Breast epithelium (tissue), 4 donors: ENCODE measurements around the gene PSME2. TPM values are rescaled to one million over a fixed set of nuclear protein-coding genes. Genes with fewer than 3 reads are reported as not detected.

ENCODE experiments used
- DNase-seq, 2 donors: peaks; one replicate each; pipeline ENCODE4 v3.0.0-alpha.2; 2019; ENCODE audit warnings: low spot score in 2 of 2
- H3K27ac ChIP-seq, 2 donors: fragments of 200-600 bp; sonication (generic) in 1 of 2; one replicate each; pipeline ENCODE4 v1.5.1; 2016 to 2019; ENCODE audit warnings: mild to moderate bottlenecking in 1 of 2
- H3K27me3 ChIP-seq, 2 donors: fragments of 200-600 bp; sonication (generic) in 1 of 2; one replicate each; pipeline versions ENCODE4 v1.5.1 to v1.6.0; 2017 to 2019; ENCODE audit warnings: control low read depth in 1 of 2, mild to moderate bottlenecking in 1 of 2
- H3K36me3 ChIP-seq: fragments of 200-600 bp; one replicate; pipeline ENCODE4 v1.5.1; 2019
- H3K4me1 ChIP-seq, 2 donors: fragments of 200-600 bp; sonication (generic); one replicate each; pipeline ENCODE4 v1.5.1; 2016 to 2019; ENCODE audit warnings: control low read depth in 1 of 2
- H3K4me3 ChIP-seq, 3 donors: fragments of 200-600 bp; sonication (generic); 1 replicate in 2 of 3; 2 replicates in 1 of 3; pipeline ENCODE4 v1.5.1; 2016 to 2019; ENCODE audit warnings: mild to moderate bottlenecking in 3 of 3, moderate library complexity in 2 of 3
- H3K9me3 ChIP-seq, 2 donors: fragments of 200-600 bp; sonication (generic) in 1 of 2; one replicate each; pipeline ENCODE4 v1.5.1; 2016 to 2019; ENCODE audit warnings: control low read depth in 1 of 2
- POLR2A ChIP-seq: fragments of 450-650 bp; IDR thresholded peaks from one replicate; pipeline ENCODE4 v1.6.1; 2016; ENCODE audit warnings: antibody characterized with exemption, mild to moderate bottlenecking, moderate library complexity
- POLR2AphosphoS5 ChIP-seq, 3 donors: sonication (generic); formaldehyde crosslinking; IDR thresholded peaks; one replicate each; pipeline ENCODE4 v1.6.1; 2017; ENCODE audit warnings: antibody characterized with exemption in 3 of 3
- intact Hi-C: fragments of 100-400 bp; cut with DNase I; formaldehyde crosslinking; loops from one replicate; pipeline ENCODE4 v1.15.1; 2023; ENCODE audit warnings: low total_unique reads
- total RNA-seq, 3 donors: library from RNA; depleted of rRNA; stranded (reverse); fragments of >200 nt; gene quantifications; one replicate each; pipeline ENCODE4 v1.1.0, GENCODE V29; 2016
- TF ChIP-seq, protein P1 (sequence below), 3 donors: fragments of 450-650 bp; IDR thresholded peaks; one replicate each; pipeline ENCODE4 v1.5.1; 2016 to 2017; ENCODE audit warnings: antibody characterized with exemption in 3 of 3, mild to moderate bottlenecking in 3 of 3, moderate library complexity in 3 of 3

Gene PSME2
- total RNA-seq, 3 donors from 2014 or later: 22.1 to 69.2 (median 62.1) TPM

DNA sequence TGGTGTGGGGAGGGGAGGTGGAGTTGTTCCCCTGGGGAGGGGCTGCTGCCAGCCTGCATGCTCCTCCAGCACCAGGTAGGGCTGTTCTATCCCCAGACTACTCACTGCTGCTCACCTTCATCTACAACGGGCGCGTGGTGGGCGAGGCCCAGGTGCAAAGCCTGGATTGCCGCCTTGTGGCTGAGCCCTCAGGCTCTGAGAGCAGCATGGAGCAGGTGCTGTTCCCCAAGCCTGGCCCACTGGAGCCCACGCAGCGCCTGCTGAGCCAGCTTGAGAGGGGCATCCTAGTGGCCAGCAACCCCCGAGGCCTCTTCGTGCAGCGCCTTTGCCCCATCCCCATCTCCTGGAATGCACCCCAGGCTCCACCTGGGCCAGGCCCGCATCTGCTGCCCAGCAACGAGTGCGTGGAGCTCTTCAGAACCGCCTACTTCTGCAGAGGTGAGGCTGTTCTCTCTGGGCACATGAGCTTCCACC lies 18.1 kb upstream of the PSME2 start:
- no peak overlapping the region for H3K27ac ChIP-seq
- H3K9me3 ChIP-seq: no peaks in the 10 kb centered on the region
- DNase-seq: no peak
- TF ChIP-seq, protein P1, sequence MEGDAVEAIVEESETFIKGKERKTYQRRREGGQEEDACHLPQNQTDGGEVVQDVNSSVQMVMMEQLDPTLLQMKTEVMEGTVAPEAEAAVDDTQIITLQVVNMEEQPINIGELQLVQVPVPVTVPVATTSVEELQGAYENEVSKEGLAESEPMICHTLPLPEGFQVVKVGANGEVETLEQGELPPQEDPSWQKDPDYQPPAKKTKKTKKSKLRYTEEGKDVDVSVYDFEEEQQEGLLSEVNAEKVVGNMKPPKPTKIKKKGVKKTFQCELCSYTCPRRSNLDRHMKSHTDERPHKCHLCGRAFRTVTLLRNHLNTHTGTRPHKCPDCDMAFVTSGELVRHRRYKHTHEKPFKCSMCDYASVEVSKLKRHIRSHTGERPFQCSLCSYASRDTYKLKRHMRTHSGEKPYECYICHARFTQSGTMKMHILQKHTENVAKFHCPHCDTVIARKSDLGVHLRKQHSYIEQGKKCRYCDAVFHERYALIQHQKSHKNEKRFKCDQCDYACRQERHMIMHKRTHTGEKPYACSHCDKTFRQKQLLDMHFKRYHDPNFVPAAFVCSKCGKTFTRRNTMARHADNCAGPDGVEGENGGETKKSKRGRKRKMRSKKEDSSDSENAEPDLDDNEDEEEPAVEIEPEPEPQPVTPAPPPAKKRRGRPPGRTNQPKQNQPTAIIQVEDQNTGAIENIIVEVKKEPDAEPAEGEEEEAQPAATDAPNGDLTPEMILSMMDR (IDR thresholded peaks at IDR 0.05): no peak
- TF ChIP-seq POLR2A (no peak), POLR2AphosphoS5 (IDR thresholded peaks at IDR 0.05) (no peak)
- H3K4me1 ChIP-seq: peaks cover 0 to 5% of the 10 kb centered on the region in 2 donors
- H3K36me3 ChIP-seq: no peaks in the 10 kb centered on the region
- H3K27me3 ChIP-seq: no peaks in the 10 kb centered on the region
- no peak overlapping the region for H3K4me3 ChIP-seq
- intact Hi-C loops: no loop called here

DNA sequence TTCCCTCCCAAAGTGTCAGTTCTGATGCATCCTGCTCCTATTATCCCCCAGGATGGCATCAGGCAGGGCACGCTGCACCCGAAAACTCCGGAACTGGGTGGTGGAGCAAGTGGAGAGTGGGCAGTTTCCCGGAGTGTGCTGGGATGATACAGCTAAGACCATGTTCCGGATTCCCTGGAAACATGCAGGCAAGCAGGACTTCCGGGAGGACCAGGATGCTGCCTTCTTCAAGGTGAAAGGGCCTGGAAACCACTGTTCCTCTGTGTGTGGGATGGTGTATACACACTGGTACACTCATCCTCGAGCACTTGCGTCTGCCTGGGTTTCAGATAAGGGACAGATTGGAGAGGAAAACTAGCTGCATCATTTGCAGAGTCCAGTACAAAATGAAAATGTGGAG lies 15.7 kb upstream of the PSME2 start:
- DNase-seq: no peak
- Histone ChIP-seq H3K27me3 (no peaks in the 10 kb centered on the region), H3K4me1 (peaks cover 0 to 5% of the 10 kb centered on the region in 2 donors), H3K9me3 (no peaks in the 10 kb centered on the region), H3K4me3 (peak overlapping the region; percentile 62 to 92 (median 71)), H3K36me3 (peaks cover 5% of the 10 kb centered on the region), H3K27ac (peak overlapping the region; percentile 92 to 98)
- TF ChIP-seq POLR2A (no peak), POLR2AphosphoS5 (IDR thresholded peaks at IDR 0.05) (no peak)
- TF ChIP-seq, protein P1 (IDR thresholded peaks at IDR 0.05): no peak
- intact Hi-C loops: no loop called here

DNA sequence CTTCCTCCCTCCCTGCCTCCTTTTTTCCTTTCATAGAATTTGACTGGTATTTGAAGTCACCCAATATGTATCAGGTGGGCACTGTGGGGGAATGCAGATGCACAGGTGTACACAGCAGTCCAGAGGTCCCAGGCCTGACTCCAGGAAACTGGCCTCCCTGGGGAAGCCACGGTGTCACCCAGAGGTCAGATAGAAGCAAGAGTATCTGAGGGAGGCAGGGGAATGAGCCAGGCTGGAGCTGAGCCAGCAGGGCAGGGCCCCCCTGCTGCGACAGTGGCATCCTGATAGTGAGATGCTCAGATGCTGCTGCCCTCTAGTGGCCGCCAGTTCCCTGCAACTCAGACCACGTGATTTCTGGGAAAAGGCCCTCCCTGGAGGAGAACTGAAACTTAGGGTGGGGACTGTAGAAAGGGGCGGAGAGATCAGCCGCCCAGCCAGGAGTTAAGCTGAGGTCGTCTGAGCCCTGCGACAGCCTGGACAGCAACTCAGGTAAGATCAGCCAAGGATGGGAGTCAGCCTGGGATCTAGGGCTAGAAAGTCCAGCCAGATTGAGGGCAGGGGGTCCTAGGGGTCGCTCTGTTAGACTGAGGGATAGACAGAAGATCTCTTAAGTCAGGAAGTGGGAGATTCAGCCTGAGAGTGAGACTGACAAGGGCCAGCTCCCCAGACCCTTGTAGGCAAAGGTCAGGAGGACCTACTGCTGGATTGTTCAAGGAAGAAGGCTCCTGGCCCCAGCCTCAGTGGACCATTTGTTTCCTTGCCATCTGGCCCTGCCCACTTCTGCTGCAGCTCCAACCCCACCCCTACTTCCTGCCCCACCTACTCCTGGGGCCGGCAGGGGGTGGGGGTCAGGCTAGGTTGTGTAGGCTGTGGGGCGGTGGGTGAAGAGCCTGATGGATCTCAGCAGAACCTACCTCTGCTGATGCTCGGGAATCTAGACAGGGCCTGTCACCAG lies 14.7 kb upstream of the PSME2 start, which contains the start of gene IRF9:
Gene IRF9 (plus strand): TSS at position 416 of the 955 bp plus-strand sequence. CDS start 880 bp downstream, outside the sequence.
- no peaks in the 10 kb centered on the region for H3K27me3 ChIP-seq
- H3K36me3 ChIP-seq: peaks cover 5% of the 10 kb centered on the region
- peak; percentile 93 for DNase-seq
- H3K4me1 ChIP-seq: peaks cover 0 to 5% of the 10 kb centered on the region in 2 donors
- TF ChIP-seq POLR2A: peak; percentile 52
- TF ChIP-seq POLR2AphosphoS5 (IDR thresholded peaks at IDR 0.05): peak; percentile 81 to 99 (median 97)
- TF ChIP-seq, protein P1 (IDR thresholded peaks at IDR 0.05): peak; percentile 96 to 98 (median 98)
- H3K9me3 ChIP-seq: no peaks in the 10 kb centered on the region
- intact Hi-C loops: no loop called here
- H3K27ac ChIP-seq: peak within 1 kb of the TSS; percentile 92 to 98
- H3K4me3 ChIP-seq: peak within 1 kb of the TSS; percentile 62 to 92 (median 71)

DNA sequence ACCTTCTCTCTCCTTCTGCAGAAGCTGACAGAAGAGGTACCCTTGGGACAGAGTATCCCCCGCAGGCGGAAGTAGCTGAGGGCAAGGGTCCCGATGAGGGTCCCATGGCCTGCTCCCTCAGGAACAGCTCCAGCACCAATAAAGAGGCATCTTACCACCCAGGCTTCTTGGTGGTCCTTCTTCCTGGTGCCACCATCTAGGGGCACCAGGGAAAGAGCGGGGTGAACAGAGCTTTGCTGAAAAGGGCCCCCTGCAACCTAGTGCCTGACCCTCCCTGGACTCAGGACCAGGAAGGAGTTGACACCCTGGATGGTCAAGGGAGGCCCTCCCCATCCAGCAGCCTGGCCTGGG lies 14.1 kb upstream of the PSME2 start:
- no peak overlapping the region for H3K4me3 ChIP-seq
- no peak for DNase-seq
- peaks cover 0 to 5% of the 10 kb centered on the region in 2 donors for H3K4me1 ChIP-seq
- H3K27me3 ChIP-seq: no peaks in the 10 kb centered on the region
- H3K27ac ChIP-seq: peak overlapping the region; percentile 92 to 98
- intact Hi-C loops: no loop called here
- peaks cover 5% of the 10 kb centered on the region for H3K36me3 ChIP-seq
- H3K9me3 ChIP-seq: no peaks in the 10 kb centered on the region
- no peak for TF ChIP-seq POLR2A
- no peak for TF ChIP-seq POLR2AphosphoS5 (IDR thresholded peaks at IDR 0.05)
- TF ChIP-seq, protein P1 (IDR thresholded peaks at IDR 0.05): no peak
